A549 (cell line): Measurements from ENCODE around the gene NIPAL1.

Source experiments
- CTCF ChIP-seq: fragments of >200 bp; sonication (Bioruptor Twin); formaldehyde crosslinking; IDR thresholded peaks from 3 replicates; pipeline ENCODE4 v1.5.1; 2016
- POLR2A ChIP-seq: IDR thresholded peaks from 2 replicates; pipeline ENCODE4 v1.6.1; 2012; ENCODE audit warnings: mild to moderate bottlenecking, low read length

- TF ChIP-seq POLR2A: no peak
- peak; percentile 23; the same call in 2 of the 3 replicates for TF ChIP-seq CTCF
These were observed 17.3 kb downstream of the NIPAL1 start for GRCh38 chr4:48033825-48034413.
